EH (cell line): ENCODE results near the gene SLC45A3.
"Not testable (repeated sequence)": the region's sequence is repeated elsewhere in the genome, so short reads cannot be mapped to it uniquely, and the experiment has no call there.

Experiments
- DNase-seq: peaks from one replicate; pipeline ENCODE4 v3.0.0-alpha.2; 2015; ENCODE audit warnings: low read depth

The SLC45A3 gene

DNA sequence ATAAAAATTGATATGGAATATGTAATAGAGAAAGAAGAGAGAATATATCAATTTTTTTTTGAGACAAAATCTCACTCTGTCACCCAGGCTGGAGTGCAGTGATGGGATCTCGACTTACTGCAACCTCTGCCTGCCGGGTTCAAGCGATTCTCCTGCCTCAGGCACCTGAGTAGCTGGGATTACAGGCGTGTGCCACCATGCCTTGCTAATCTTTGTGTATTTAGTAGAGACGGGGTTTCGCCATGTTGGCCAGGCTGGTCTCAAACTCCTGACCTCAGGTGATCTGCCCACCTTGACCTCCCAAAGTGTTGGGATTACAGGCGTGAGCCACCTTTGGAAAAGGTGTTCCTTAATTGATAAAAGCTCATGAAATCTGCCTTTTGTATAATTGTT, 44.2 kb downstream of the SLC45A3 start:
- DNase-seq: not testable (repeated sequence)

GRCh38 chr1:205633421-205633976, 46.8 kb downstream of the SLC45A3 start:
- peak; percentile 80 for DNase-seq

GRCh38 chr1:205632669-205633169, 47.6 kb downstream of the SLC45A3 start:
- peak; percentile 19 for DNase-seq

DNA sequence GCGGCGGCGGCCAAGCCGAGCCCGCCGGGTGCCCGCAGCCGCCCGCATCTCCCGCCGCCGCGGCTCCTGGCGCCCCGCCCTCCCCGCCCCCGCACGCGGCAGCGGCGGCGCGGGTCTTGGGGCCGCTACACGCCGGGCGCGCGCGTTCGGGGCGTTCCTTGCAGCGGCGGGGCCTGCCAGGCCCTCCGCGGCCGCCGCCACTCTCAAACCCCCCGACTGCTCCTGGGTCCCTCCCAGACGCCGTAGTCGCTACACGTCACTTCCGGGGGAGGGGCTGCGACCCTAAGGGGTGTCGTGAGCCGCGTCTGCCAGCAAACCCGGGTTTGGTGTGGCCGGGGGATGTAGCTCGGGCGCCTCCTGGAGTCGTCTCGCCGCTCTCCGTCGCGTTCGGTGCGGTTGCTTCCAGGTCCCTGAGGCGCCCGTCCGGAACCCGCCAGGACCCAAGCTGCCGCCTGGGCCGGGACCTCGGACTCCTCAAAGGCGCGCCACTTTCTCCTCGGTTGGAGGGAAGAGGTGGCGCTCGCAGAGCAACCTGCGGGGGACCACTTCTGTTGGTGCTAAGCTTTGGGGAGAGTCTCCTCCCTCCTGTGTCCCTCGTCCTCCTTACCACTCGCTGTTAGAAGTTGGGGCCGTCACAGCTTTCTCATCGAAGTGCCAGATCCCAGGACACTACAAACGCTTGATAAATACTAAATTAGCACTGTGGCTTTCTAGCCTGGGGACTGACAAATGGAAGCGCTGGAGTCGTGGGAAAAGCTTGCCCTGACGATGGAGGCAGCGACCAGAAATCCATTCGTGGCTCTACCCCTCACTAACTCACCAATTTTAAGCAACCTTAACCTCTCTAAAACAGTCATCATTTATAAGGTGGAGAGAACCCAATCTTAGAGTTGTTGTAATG, 48.3 kb downstream of the SLC45A3 start, which contains the start of gene ELK4:
Gene ELK4 (minus strand): TSS at position 244 of the 901 bp plus-strand sequence. CDS start 8,129 bp downstream, outside the sequence.
- peak; percentile 98 for DNase-seq

- DNase-seq: peak; percentile 75
These were observed 49.1 kb downstream of the SLC45A3 start for GRCh38 chr1:205631010-205631767.

- no peak for DNase-seq
These were observed 49.7 kb downstream of the SLC45A3 start for GRCh38 chr1:205630651-205631009.

- peak; percentile 61 for DNase-seq
These were observed 50.1 kb downstream of the SLC45A3 start for GRCh38 chr1:205630241-205630640.

DNA sequence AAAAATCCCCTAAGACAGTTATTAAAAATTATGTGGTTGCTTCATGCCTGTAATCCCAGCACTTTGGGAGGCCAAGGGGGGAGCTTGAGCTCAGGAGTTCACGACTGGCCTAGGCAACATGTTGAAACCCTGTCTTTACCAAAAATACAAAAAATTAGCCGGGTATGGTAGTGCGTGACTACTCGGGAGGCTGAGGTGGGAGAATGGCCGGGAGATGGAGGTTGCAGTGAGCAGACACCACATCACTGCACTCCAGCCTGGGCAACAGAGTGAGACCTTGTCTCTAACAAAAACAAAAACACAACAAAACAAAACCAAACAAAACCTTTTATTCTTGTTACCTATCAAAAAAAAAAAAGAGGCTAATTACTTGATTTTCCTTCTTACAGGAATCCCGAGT, 50.6 kb downstream of the SLC45A3 start:
- no peak for DNase-seq

DNA sequence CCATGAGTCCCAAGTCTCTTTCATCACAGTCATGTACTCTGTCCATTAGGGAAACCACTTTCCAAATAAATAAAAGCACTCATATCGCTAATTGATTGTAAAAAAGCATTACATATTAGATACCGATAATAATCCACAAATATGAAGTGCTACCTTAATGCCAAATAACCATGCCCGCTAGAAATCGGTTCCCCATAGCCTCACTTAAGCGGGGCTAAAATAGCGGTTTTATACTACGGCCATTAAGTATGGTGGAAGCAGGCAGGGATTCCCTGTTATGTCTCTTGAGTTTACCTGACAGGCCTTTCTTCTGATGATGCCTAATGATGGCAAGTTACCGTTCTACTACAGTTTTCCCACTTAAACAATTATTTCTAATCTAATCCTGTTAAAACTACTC, 52.4 kb downstream of the SLC45A3 start:
- no peak for DNase-seq

GRCh38 chr1:205626216-205626615, 54.1 kb downstream of the SLC45A3 start:
- no peak for DNase-seq

- DNase-seq: no peak
These were observed 56.7 kb downstream of the SLC45A3 start for GRCh38 chr1:205623646-205624045.

GRCh38 chr1:205620269-205620668, 60.0 kb downstream of the SLC45A3 start:
- DNase-seq: no peak

- no peak for DNase-seq
These were observed 60.9 kb downstream of the SLC45A3 start for GRCh38 chr1:205619376-205619775.

GRCh38 chr1:205616563-205617293, 63.6 kb downstream of the SLC45A3 start:
- DNase-seq: no peak

DNA sequence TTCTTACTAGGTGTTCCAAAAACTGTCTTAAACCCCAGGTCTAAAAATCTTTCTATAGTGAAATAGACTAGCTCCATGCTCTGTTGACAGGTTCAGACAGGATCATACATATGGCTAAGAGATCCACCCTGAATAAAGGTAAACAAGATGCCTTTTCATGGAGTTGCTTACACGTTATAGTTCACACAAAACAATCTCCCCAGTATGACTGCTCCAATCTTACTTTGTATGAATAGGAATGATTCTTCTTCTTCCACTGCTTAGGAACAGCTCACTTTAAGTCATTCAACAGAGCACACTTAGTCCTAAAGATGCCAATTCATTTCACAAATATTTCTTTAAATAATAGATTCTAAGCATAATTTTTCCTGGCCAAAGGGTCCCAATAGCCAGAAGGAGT, 64.5 kb downstream of the SLC45A3 start:
- no peak for DNase-seq

- no peak for DNase-seq
These were observed 66.4 kb downstream of the SLC45A3 start for GRCh38 chr1:205613854-205614412.

- no peak for DNase-seq
These were observed 67.8 kb downstream of the SLC45A3 start for GRCh38 chr1:205612556-205612955.

DNA sequence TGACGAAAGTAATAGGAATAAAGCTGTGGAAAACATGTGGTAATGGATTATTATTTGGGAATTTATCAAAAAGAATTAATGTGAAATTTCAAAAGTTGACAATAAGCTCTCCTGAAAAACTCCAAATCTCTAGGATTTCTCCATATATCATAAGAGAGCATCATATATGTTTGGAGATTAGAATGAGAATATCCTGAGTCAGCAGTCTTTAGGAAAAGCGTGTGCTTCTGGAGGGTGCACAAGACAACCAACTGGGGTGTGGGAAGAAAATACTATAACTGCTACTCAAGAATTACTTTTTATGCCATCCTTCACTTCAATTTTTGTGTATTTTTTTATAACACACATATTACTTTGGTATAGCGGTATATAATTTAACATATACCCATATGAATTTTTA, 68.2 kb downstream of the SLC45A3 start:
- DNase-seq: no peak

DNA sequence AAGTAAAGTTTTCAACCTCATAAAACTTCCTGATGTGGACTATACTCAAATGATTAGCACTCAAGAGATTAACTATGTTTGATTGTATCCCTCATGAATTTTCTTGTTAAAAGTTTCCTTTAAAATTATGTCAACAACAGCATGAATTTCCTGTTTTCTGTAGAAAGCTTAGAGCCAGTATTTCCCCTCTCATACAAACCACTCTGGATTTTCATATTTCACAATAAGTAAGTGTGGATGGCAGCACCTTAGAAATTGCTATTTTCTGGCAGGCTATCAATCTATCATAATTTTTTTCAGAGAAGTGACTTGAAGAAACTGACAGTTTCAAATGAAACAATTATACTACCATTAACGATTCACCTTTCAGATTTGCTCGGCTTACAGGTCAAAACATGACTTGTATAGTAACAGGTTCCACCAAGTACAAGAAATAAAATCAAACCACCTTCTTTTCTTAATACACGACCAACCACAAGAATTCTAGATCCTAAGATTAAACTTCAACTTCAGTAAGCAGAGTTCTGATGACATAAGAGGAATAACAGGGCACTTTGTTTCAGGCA, 69.3 kb downstream of the SLC45A3 start:
- DNase-seq: no peak

DNA sequence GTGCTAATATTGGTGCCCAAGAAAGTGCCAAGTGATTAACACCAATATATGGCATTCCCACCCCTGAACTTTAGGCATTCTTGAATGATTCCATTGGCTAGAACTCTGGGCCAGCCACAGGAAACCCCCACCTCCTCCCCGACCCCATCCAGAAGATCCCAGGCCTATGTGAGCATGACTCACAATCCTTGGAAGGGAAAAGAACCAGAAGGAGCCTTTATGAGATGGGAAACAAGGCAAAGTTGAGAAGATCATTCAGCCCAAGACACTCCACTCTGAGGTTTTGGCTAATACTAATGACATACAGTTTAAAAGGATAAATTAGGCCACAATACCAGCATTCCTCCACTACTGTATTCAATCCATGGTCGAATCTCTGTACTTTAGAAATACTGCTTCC, 70.3 kb downstream of the SLC45A3 start:
- peak; percentile 71 for DNase-seq
